22Rv1 (cell line): ENCODE results near the gene GALNTL6.

Experiments used
- H3K27ac ChIP-seq: fragments of 450-650 bp; 2 replicates; pipeline ENCODE4 v1.5.1; 2017
- CTCF ChIP-seq: fragments of 450-650 bp; IDR thresholded peaks from 2 replicates; pipeline ENCODE4 v1.5.1; 2017; ENCODE audit warnings: mild to moderate bottlenecking
- ZFX ChIP-seq: fragments of 450-650 bp; IDR thresholded peaks from 2 replicates; pipeline ENCODE4 v1.6.1; 2017; ENCODE audit warnings: antibody characterized with exemption, borderline replicate concordance

Gene GALNTL6

GRCh38 chr4:172149329-172149728, 336.1 kb downstream of the GALNTL6 start:
- TF ChIP-seq ZFX (no peak), CTCF (no peak)
- H3K27ac ChIP-seq = no peak overlapping the region

GRCh38 chr4:172152284-172152683, 339.1 kb downstream of the GALNTL6 start:
- H3K27ac ChIP-seq = no peak overlapping the region
- TF ChIP-seq CTCF (no peak), ZFX (no peak)

GRCh38 chr4:172153719-172154118, 340.5 kb downstream of the GALNTL6 start:
- no peak overlapping the region for H3K27ac ChIP-seq
- no peak for TF ChIP-seq CTCF
- TF ChIP-seq ZFX = no peak

GRCh38 chr4:172155838-172156345, 342.7 kb downstream of the GALNTL6 start:
- no peak overlapping the region for H3K27ac ChIP-seq
- no peak for TF ChIP-seq CTCF
- no peak for TF ChIP-seq ZFX

GRCh38 chr4:172157946-172158345, 344.7 kb downstream of the GALNTL6 start:
- TF ChIP-seq ZFX (no peak), CTCF (no peak)

GRCh38 chr4:172163215-172163614, 350.0 kb downstream of the GALNTL6 start:
- H3K27ac ChIP-seq = no peak overlapping the region
- TF ChIP-seq CTCF = no peak
- TF ChIP-seq ZFX = no peak

More at GRCh38 chr4:172157946-172158345, 344.7 kb downstream of the GALNTL6 start:
- H3K27ac ChIP-seq = no peak overlapping the region

GRCh38 chr4:172168888-172169287, 355.7 kb downstream of the GALNTL6 start:
- no peak for TF ChIP-seq CTCF
- no peak for TF ChIP-seq ZFX
- H3K27ac ChIP-seq = no peak overlapping the region
